Endothelial cell of umbilical vein (primary cell): ENCODE data around the gene TNPO3.

Experiments
- EZH2 ChIP-seq: IDR thresholded peaks from 2 replicates; pipeline ENCODE4 v1.6.1; 2012; ENCODE audit warnings: borderline replicate concordance, low read depth, mild to moderate bottlenecking, moderate library complexity, low read length, inconsistent platforms; ENCODE audit not compliant: severe bottlenecking
- POLR2A ChIP-seq: IDR thresholded peaks from 2 replicates; pipeline ENCODE4 v1.6.1; 2012; ENCODE audit warnings: low read depth, mild to moderate bottlenecking, control low read depth, low read length
- TF ChIP-seq, protein P1 (sequence below), 2 donors: IDR thresholded peaks; 1 replicate in 1 of 2; 2 replicates in 1 of 2; pipeline ENCODE4 v1.5.1; 2011; ENCODE audit warnings: low read length in 2 of 2, mild to moderate bottlenecking in 2 of 2, moderate library complexity in 2 of 2, control low read depth in 1 of 2, inconsistent platforms in 1 of 2, low read depth in 1 of 2; ENCODE audit not compliant: insufficient read depth in 1 of 2; ENCODE audit errors: extremely low read depth in 1 of 2

DNA sequence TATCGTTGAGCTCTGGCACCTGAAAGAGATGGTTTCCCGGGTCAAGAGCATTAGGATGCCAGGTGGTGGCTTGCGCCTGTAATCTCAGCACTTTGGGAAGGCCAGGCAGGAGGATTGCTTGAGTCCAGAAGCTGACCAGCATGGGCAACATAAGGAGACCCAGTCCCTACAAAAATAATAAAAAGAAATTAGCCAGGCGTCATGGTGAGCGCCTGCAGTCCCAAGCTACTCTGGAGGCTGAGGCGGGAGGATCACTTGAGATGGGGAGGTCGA is 138.3 kb downstream of the TNPO3 start:
- TF ChIP-seq, protein P1, sequence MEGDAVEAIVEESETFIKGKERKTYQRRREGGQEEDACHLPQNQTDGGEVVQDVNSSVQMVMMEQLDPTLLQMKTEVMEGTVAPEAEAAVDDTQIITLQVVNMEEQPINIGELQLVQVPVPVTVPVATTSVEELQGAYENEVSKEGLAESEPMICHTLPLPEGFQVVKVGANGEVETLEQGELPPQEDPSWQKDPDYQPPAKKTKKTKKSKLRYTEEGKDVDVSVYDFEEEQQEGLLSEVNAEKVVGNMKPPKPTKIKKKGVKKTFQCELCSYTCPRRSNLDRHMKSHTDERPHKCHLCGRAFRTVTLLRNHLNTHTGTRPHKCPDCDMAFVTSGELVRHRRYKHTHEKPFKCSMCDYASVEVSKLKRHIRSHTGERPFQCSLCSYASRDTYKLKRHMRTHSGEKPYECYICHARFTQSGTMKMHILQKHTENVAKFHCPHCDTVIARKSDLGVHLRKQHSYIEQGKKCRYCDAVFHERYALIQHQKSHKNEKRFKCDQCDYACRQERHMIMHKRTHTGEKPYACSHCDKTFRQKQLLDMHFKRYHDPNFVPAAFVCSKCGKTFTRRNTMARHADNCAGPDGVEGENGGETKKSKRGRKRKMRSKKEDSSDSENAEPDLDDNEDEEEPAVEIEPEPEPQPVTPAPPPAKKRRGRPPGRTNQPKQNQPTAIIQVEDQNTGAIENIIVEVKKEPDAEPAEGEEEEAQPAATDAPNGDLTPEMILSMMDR (IDR thresholded peaks at IDR 0.05; ENCODE audit: extremely low read depth in 1 of 2, insufficient read depth in 1 of 2, low read depth in 1 of 2, low read length in 2 of 2), result no peak
- TF ChIP-seq POLR2A, result no peak
- no peak for TF ChIP-seq EZH2
